T-helper 2 cell treated with Interferon-gamma antibody and Interleukin-4, amounts not matched to agents 100 ng/mL and 5 ng/mL, for 36 hours (primary cell): ENCODE measurements around the gene SEMA4D. TPM values are rescaled to one million over a fixed set of nuclear protein-coding genes. Genes with fewer than 3 reads are reported as not detected.

Source experiments
- intact Hi-C: fragments of 100-400 bp; cut with micrococcal nuclease; formaldehyde crosslinking; loops from one replicate; pipeline ENCODE4 v1.15.1; 2023
- total RNA-seq: library from RNA; stranded (reverse); gene quantifications from 2 replicates; pipeline ENCODE4 v1.2.3, GENCODE V29; 2022

SEMA4D gene
- total RNA-seq, 1 donor from 2014 or later = 458 TPM

DNA sequence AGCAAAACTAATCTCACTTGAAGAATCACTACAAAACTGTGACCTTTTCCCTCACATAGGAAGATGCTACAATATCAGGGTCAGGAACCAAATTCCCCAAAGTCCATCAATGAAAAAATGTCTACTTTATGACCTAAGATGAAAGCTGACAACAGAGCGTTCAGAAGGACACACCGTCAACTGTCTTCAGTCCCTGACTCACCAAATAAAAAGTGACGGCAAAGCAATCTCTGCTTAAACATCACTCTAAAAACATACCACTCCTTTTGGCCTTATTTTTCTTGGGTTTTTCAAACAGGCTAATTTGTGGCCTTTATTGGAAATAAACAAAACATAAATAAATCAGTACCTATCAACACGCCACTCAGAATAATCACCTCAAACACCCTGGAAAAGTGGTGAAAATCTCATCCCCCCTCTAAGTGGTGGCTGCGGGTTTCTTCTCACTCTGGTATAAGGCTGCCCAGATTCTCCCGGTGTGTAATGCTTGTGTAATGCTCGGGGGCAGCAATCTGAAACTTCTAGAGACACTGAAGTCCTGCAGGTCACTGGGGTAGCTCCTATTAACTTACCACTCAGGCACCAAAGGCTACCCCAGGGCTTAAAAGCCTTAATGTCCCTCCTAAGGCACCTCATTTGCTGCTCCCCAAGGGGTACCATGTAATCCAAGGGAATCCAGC, 29.5 kb downstream of the SEMA4D start:
- intact Hi-C loops = no loop called here

DNA sequence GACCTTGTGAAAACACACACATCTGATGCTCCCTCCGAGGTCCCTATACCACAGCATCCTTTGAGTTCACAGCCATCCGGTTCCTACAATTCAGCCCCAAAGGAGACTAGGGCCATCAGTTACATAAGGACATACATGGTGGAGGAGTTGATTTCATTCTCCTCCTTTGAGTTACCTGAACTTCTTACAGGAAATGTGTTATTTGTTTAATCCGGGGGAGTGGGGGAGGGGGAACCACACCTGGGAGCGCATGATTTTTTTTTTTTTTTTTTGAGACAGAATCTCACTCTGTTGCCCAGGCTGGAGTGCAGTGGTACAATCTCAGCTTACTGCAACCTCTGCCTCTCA, 30.7 kb downstream of the SEMA4D start:
- intact Hi-C loops = no loop called here

DNA sequence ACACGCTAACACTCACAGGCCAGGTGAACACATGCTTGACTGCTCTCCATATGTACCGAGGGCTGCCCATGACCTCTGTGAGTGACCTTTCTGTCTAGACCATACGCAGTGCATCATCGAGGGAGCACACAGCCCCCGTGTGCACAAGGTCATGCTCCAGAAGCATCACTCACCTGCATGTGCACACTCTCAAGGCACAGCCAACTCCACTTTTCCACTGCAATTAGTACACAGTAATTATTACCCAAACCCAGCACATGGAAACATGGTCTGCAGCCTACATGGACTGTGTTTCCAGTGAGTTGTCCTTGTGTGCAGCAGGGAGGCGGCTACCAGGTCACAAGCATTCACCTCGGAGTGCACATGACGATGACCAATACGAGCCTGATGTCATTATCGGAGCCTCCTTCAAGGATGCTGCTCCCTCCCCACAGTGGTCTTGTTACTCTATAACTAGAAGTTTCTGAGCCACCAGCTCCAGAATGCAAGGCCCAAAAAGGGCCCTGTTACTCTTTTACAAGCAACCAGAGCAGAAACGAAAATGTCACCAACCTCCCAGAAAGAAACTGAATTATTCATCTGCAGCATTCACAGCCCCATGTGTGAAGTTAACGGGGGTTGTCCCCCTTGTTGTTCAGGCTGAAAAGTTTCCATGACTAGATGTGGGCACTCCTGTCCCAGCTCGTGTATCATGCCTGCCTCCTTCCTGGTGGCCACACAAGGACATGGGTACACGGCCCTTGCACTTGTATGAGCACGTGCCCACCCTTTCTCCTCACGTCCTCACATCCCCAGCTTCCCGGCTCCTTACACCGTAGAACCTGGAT, 31.2 kb downstream of the SEMA4D start:
- intact Hi-C loops = no loop called here

DNA sequence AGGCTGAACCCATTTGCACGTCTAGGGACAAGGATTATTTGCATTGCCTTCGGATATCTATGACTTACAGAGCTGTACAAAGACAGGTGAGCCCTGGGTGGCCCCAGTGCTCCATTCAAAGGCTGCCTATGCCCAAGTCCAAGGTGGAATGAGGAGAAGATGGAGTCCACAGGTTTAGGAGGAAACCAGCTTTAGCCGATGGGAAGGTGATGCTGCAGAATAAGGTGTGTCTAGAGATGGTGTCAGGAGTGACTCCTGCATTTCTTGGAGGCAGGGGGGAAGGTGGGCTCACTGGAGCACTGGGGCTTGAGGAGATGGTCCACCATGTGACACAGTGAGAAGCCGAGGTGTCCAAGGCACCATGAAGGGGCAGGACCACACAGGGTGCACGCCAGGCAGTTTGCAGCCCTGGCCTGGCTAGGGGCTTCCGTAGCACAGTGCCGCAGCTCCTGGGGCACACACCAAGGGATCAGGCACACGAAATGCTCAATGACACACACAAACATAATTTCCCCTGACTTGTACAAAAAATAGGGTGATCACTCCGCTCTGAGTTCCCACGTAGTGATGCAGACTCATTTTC, 32.1 kb downstream of the SEMA4D start:
- intact Hi-C loops = loop anchor here (2.0 kb wide), 3 partner anchors 13 to 83 kb away; no protein-coding TSS in a partner anchor

DNA sequence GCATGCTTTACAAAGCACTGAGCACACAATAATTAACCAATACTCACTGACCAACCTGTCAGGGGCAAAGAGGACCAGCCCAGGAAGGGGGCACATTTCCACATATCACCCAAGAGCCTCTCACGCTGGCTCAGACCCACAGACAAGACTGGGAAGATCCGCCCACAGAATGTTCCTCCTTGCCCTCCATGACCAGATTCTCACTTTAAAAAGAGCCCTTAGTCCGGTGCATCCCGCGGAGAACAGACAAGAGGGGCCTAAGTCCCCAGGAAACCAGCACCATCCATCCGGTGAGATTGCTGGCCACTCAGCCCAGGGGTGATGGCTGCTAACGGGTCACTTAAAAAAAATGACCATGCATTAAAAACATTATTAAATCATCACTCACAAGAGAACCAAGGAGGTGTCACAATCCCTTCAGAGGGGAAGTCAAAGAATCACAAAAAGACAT, 32.9 kb downstream of the SEMA4D start:
- intact Hi-C loops = loop anchor here (2.0 kb wide), 3 partner anchors 14 to 84 kb away; no protein-coding TSS in a partner anchor

DNA sequence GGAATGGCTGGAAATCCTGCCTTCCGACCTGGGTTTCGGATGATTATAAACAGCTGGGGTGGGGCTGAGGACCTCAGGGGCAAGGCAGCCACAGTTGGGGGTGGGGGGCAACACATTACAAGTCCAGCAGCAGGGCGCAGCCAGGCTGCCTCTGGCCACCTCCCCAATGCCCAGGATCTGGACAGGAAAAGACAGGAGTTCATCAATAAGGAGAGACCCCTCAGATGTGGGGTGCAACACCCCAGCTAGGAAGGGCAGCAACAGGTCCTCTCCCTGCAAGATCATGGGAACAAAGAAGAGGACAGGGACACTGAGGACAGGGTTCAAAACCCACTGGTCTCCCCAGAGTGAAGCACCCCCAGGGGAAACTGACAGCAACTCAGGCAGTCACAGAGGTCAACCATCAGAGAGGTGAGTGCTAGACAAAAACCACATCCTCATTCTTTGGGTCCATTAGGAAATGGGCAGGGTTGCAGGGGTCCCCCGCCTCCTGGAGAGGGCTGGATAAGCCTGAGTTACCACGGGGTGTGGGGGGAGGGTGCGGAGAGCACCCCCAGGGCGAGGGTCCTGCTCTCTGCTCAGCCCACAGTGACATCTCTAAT, 33.5 kb downstream of the SEMA4D start:
- intact Hi-C loops = loop anchor here (2.0 to 5.0 kb wide), 5 partner anchors 14 to 152 kb away; partner anchors contain the start of genes CKS2 and SEMA4D

DNA sequence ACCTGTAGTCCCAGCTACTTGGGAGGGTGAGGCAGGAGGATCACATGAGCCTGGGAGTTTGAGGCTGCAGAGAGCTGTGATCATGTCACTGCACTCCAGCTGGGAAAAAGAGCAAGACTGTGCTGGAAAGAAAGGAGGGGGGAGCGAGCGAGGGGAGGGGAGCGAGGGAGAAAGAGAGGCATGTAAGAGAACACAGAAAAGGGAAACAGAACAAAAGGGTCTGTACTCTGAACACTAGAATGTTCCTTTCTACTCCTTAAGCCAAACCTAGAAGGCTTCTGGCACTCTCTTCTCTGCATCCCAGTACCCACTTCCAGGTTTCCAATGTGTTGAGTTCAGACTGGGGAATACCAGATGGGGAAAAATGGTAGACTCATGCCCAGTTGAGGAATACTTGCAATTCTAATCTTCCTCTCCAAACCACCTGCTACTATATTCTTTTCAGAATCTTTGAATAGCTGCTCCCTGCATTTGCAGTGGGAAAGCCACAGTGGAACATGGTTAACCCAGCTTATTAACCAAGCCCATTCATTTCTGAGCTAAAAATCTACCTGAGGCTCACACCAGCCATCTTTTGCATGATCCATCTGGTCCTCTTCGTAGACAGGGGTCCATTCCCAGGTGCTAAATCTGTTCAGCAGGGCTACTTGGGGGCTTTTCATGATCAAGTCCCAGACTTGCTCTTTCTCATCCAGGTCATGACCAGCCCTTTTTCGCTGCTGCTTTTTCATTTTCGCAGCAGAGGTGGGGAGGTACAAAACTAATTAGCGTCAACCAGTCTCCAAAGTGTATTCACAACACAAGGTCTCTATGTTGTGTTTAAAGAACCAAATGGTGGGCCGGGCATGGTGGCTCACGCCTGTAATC, 34.9 kb downstream of the SEMA4D start:
- intact Hi-C loops = loop anchor here (5.0 kb wide), 2 partner anchors 34 to 151 kb away; partner anchors contain the start of genes CKS2 and SEMA4D

DNA sequence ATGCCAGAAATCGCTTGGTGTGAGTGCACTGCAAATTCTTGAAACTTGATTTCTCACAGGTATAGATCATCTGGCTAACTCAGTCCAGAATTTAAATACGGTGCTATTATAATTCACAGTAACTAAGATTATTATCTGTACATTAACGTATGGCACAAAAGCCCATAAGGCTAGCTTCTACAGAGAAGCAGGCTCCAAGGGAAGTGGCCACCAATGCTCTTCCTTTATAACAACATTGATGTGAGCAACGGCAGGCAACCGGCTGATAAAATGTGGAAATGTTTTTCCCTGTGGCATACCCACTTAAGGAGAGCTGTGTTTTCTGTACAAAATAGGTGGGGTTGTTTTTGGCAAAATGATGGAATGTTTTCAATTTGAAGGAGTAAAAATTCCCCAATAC, 35.7 kb downstream of the SEMA4D start:
- intact Hi-C loops = loop anchor here (5.0 kb wide), 2 partner anchors 35 to 150 kb away; partner anchors contain the start of genes CKS2 and SEMA4D

DNA sequence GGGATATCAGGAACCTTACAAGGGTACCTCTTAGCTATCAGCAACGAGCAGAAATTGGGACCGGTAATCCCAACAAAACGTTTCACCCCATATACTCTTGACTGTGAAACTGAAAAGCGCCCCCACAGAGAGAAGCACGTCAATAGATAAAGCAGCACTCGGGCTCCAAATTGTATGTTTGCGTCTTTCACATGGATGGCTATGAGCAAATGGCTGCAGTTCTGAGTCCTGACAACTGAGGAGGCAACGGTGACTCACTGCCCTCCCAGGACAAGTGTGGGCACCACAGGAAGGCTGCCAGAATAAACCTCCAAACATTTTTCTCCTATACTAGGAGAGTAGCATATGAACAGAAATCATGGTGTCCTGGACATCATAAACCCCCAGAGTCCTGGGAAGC, 36.6 kb downstream of the SEMA4D start:
- intact Hi-C loops = loop anchor here (5.0 kb wide), 2 partner anchors 36 to 149 kb away; partner anchors contain the start of genes CKS2 and SEMA4D

DNA sequence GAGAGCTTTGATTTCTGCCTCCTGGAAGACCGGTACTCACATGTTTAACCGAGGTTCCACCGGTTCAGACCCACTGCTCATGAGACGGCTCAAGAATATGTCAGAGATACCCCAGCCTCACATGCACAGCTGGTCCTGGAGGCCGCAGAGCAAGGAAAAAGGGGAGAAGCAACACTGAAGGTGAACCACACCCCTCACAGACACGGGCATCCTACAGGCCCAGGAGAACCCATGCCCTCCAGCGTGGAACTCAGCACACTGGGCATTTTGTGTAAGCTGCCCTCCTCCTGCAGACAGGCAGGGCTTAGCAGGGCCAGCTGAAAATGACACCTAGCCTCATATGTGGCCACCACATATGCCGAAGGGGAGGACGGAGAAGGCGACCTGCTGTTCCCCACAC, 37.4 kb downstream of the SEMA4D start:
- intact Hi-C loops = loop anchor here (5.0 kb wide), 2 partner anchors 37 to 148 kb away; partner anchors contain the start of genes CKS2 and SEMA4D

DNA sequence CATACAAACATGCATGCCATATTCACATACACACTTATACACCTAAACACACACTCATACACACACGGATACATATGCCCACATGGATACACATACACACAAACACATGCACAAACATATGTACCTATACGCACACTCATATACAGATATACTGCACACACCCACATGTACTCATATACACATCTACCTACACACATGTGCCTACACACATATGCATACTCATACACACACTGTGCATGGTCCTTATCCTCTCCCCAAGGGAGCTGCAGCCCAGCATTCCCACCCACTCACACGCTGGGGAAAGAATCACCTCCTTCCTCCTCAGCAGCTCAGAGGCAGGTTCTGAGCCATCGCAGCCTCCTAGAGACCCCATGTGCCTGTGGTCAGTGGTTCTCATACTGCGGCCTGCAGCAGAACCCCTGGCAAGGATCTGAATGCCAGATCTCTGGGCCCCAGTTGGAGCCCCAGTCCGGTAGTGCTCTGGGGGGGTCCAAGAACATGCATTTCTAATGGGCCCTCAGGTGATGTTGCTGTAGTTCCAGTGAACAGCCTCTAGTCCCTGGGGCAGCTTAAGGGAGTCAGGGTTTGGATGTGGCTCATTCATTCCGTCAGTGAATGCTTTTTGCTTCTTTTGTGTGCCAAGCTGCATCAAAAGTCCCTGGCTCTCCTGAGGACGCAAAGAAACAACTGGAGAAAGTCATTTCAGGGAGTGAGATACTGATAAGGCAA, 39.0 kb downstream of the SEMA4D start:
- intact Hi-C loops = no loop called here

DNA sequence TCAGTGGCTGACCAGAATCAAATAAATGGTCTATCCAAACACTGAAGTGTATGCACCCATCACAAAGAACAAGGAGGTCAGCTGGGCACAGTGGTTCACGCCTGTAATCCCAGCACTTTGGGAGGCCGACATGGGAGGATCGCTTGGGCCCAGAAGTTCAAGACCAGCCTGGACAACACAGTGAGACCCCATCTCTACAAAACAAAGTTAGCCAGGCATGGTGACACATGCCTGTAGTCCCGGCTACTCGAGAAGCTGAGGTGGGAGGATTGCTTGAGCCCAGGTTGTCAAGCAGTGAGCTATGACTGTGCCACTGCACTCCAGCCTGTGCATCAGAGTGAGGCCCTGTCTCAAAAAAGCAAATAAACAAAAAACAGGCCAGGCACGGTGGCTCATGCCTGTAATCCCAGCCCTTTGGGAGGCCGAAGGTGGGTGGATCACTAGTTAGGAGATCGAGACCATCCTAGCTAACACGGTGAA, 40.5 kb downstream of the SEMA4D start:
- intact Hi-C loops = no loop called here

DNA sequence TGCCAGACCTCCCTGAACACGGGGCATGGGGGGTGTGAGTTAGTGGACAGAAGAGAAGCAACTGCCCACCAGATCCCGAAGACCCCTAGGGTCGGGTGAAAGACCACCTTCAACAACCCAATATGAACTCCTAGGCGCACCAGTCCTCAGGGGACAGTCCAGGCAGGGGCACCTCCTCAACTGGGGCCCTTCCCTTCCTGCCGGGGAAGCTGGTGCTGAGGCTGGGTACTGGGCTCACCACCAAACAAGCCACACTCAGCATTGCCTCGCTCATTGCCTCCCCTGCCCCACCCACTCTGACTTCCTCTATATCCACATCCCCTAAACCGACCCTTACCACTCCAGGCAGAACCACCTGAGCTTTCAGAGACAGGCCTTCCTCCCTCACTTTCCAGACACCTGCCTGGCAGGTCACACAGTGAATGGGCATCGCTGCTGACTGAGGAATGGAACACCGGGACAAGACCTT, 42.5 kb downstream of the SEMA4D start:
- intact Hi-C loops = no loop called here

DNA sequence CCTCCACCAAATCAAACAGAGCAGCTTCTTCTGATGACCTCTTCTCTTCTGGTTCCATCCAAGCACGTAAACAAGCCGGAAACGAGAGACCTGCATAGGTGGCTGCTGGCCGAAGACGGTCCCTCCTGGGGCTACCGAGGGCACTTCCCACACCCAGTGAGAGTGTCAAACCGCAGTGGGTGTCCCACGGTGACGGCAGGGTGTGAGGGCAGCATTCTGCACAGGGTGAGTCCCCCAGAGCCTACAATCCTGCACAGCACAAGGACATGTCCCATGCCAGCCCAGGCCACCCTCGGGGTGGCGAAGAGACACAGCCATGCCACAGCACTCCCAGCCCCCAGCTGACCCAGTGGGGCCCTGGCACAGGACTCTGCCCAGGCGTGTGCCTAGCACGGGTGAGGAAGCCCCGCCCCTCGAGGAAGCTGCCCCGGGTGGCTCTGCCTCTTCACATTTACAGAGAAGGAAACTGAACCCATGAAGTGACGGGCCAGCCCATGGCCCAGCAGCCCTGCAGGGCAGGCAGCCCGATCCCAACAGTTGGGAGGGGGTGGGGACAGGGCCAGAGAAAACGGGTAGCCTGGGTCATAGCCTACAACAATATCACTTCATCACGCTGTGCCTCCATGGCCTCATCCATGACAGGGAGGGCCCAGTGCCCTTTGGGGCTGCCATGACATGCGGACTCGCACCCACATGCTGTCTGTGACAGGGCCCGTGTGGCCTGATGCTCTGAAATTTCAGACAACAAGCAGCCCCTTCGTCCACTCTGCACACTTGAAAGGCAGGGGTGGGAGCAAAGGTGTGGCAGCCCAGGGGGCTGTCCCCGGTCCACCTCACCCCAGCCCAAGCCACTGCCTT, 43.2 kb downstream of the SEMA4D start:
- intact Hi-C loops = no loop called here

DNA sequence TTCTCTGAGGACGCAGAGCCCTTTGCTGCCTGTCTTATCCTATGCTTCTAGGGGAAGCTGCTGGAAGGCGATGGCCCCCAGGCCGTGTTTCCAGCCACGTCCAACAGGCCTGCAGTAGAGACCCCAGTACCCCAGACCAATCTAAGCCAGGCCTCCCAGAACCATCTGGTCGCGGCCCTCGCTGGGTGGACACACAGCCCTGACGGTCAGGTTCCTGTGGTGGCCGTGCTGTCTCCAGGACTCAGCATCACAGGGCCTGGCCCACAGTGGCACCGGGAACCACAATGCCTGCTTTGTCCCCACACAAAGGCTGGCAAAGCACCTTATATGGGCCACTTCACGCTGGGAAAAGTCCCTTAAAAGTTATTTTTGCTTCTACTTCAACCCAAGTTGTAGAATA, 44.5 kb downstream of the SEMA4D start:
- intact Hi-C loops = no loop called here

DNA sequence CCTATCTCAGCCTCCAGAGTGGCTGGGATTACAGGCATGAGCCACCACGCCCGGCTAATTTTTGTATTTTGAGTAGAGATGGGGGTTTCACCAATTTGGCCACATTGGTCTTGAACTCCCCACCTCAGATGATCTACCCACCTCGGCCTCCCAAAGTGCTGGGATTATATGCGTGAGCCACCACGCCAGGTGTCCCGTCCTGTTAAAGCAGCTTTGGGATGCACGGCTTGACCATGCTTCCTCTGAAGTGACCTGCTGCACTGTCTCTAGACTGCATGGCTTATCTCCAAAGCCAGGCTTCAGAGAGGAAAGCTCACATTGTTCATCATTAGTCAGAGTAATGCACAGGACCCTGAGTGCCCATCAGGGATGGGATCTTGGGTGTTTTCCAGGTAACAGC, 45.4 kb downstream of the SEMA4D start:
- intact Hi-C loops = no loop called here

DNA sequence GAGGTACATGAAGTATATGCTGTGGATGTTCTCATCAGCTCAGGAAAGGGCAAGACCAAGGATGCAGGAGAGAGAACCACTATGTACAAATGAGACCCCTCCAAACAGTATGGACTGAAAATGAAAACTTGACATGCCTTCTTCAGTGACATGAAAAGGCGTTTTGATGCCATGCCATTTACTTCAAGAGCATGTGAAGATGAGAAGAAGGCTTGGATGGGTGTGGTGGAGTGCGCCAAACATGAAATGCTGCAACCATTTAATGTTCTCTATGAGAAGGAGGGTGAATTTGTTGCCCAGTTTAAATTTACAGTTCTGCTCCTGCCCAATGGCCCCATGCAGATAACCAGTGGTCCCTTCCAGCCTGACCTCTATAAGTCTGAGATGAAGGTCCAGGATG, 47.7 kb downstream of the SEMA4D start:
- intact Hi-C loops = no loop called here

DNA sequence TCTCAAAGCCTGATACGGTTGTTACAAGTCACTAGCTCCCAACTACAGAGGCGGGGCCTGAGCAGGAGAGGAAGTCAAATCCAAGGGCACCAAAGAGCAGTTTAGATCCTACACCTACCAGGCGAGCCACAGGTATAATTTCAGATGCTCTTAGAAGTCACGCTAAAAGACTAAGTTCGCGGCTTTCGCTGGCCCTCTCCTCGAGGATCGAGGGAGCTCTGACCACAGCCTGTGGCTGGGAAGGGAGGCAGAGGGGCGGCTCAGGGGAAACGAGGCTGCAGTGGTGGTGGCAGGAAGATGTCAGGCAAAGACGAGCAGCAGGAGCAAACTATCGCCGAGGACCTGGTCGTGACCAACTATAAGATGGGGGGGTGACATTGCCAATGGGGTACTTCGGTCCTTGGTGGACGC, 48.6 kb downstream of the SEMA4D start:
- intact Hi-C loops = no loop called here

DNA sequence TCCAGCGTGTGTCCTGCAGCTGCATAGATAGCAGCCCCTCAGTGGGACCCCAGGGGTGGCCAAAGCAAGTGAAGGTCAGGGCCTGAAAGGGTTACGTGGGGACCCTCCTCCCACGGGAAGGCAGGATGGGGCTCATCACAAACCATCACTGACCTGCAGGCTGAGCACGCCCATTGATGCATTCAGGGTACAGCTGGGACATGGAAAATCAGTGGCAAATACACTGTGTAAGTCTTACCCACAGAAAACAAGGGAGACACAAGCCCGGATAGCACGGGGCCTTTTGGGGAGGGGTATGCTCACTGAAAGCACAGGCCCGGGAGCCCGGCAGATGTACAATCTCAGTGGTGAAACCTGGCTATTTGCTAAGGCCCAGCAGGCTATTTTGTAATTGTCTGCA, 49.1 kb downstream of the SEMA4D start:
- intact Hi-C loops = no loop called here
